GM10266 (cell line): ENCODE measurements around the gene ZNF367.

Source experiments
- DNase-seq: peaks from one replicate; pipeline ENCODE4 v3.0.0; 2012; ENCODE audit errors: extremely low spot score
- CTCF ChIP-seq: IDR thresholded peaks from 2 replicates; pipeline ENCODE4 v1.5.1; 2012; ENCODE audit warnings: mild to moderate bottlenecking, low read depth; ENCODE audit not compliant: control insufficient read depth, insufficient read depth; ENCODE audit errors: missing control alignments

ZNF367 gene

GRCh38 chr9:96423322-96423984, 5.3 kb upstream of the ZNF367 start:
- no peak for TF ChIP-seq CTCF
- no peak for DNase-seq

- no peak for TF ChIP-seq CTCF
Observed at GRCh38 chr9:96420468-96421219, 2.5 kb upstream of the ZNF367 start.

GRCh38 chr9:96419691-96419969, 1.5 kb upstream of the ZNF367 start:
- DNase-seq: no peak
- TF ChIP-seq CTCF: no peak

More at GRCh38 chr9:96420468-96421219, 2.5 kb upstream of the ZNF367 start:
- peak; percentile 26 for DNase-seq

GRCh38 chr9:96418920-96419690, 935 bp upstream of the ZNF367 start:
- peak; percentile 77 for DNase-seq
- TF ChIP-seq CTCF: no peak

- TF ChIP-seq CTCF: no peak
- no peak for DNase-seq
Observed at GRCh38 chr9:96417661-96418082, 498 bp downstream of the ZNF367 start.

GRCh38 chr9:96417051-96417586, 1.1 kb downstream of the ZNF367 start:
- DNase-seq: peak; percentile 92
- no peak for TF ChIP-seq CTCF
